Embryonic facial prominence (tissue), 1 donor: ENCODE measurements around the gene PLA2G12B.
"Not testable (repeated sequence)": the region's sequence is repeated elsewhere in the genome, so short reads cannot be mapped to it uniquely, and the experiment has no call there.

Source experiments
- DNase-seq: peaks from one replicate; pipeline ENCODE4 v3.0.0-alpha.2; 2016; ENCODE audit errors: extremely low spot score

Gene PLA2G12B

GRCh38 chr10:72954596-72955554 lies at the start of gene PLA2G12B:
PLA2G12B (minus strand) TSS chr10:72954806; CDS start chr10:72954685, 121 bp downstream.
- DNase-seq: no peak

GRCh38 chr10:73003822-73004221 lies 49.2 kb upstream of the PLA2G12B start:
- no peak for DNase-seq

GRCh38 chr10:73000973-73001372 lies 46.4 kb upstream of the PLA2G12B start:
- DNase-seq: no peak

GRCh38 chr10:72997099-72997498 lies 42.5 kb upstream of the PLA2G12B start:
- no peak for DNase-seq

GRCh38 chr10:72995459-72995858 lies 40.9 kb upstream of the PLA2G12B start:
- DNase-seq: not testable (repeated sequence)

- not testable (repeated sequence) for DNase-seq
These were observed 35.2 kb upstream of the PLA2G12B start for GRCh38 chr10:72989771-72990170.

GRCh38 chr10:72984618-72985017 lies 30.0 kb upstream of the PLA2G12B start:
- DNase-seq: not testable (repeated sequence)

- DNase-seq: no peak
These were observed 27.4 kb upstream of the PLA2G12B start for GRCh38 chr10:72981882-72982529.

GRCh38 chr10:72981028-72981881 lies 26.6 kb upstream of the PLA2G12B start:
- DNase-seq: no peak

GRCh38 chr10:72980348-72980747 lies 25.7 kb upstream of the PLA2G12B start:
- DNase-seq: no peak

GRCh38 chr10:72979709-72980108 lies 25.1 kb upstream of the PLA2G12B start:
- no peak for DNase-seq

- no peak for DNase-seq
These were observed 22.3 kb upstream of the PLA2G12B start for GRCh38 chr10:72976886-72977285.

GRCh38 chr10:72956001-72956400 lies 1.4 kb upstream of the PLA2G12B start:
- DNase-seq: no peak

- no peak for DNase-seq
These were observed 393 bp downstream of the PLA2G12B start for GRCh38 chr10:72954230-72954595.

- no peak for DNase-seq
These were observed 919 bp downstream of the PLA2G12B start for GRCh38 chr10:72953687-72954086.

- DNase-seq: no peak
These were observed 1.9 kb downstream of the PLA2G12B start for GRCh38 chr10:72952642-72953158.

GRCh38 chr10:72952189-72952588 lies 2.4 kb downstream of the PLA2G12B start:
- DNase-seq: no peak

GRCh38 chr10:72951760-72952159 lies 2.8 kb downstream of the PLA2G12B start:
- no peak for DNase-seq

- DNase-seq: no peak
These were observed 5.8 kb downstream of the PLA2G12B start for GRCh38 chr10:72948762-72949161.

- no peak for DNase-seq
These were observed 7.6 kb downstream of the PLA2G12B start for GRCh38 chr10:72946963-72947362.

- no peak for DNase-seq
These were observed 10.9 kb downstream of the PLA2G12B start for GRCh38 chr10:72943498-72944234.
